HG03558 (cell line): ENCODE data around the gene MIEN1.
"Not testable (repeated sequence)": the region's sequence is repeated elsewhere in the genome, so short reads cannot be mapped to it uniquely, and the experiment has no call there.

ENCODE experiments used
- ATAC-seq: cut with Tn5 transposase; IDR thresholded peaks from one replicate; pipeline ENCODE4 v1.9.1; 2021; ENCODE audit warnings: moderate number of reproducible peaks; ENCODE audit not compliant: unreplicated experiment; ENCODE audit errors: extremely low read depth

Gene MIEN1

DNA sequence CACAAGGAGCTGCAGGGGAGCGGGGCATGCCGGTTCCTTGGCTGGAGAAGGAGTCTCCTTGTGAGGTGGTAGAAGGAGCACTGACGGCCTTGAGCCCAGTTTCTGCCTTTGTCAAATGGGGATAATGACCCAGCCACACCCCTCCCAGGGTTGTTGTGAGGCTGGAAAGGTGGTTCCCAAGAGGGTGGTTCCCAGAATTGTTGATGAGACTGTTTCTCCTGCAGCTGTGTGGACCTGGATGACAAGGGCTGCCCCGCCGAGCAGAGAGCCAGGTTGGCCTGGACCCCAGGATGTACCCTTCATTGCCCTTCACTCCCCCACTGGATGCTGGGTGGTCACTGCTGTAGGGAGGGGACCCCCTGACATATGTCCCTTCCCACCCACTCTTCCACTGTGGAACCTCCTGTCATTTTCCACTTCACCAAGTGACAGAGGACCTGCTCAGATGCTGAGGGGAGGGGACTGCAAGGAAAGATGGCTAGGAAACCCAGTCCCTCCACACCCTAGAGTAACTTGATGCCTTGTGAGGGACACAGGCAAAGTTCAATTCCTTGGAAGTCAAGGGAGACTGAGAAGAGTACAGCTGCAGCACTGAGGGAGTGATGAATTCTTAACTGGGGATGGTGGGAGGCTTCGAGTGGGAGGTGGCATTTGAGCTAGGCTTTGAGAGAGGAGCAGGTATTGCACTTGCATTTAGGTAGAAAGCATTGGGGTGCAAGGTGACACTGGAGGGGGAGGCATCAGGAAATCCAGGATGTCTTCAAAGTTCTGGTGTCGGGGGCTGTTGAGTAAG is 10.6 kb downstream of the MIEN1 start:
- ATAC-seq, result no peak

DNA sequence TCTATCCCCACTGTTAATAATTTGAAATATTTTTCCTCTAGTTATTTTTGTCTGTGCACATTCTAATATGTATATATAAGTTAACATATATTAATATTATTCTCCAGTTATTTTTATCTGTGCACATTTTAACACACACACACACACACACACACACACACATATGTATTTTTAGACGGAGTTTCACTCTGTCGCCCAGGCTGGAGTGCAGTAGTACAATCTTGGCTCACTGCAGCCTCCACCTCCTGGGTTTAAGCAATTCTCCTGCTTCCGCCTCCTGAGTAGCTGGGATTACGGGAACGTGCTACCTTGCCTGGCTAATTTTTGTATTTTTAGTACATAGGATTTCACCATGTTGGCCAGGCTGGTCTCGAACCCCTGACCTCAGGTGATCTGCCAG is 12.7 kb downstream of the MIEN1 start:
- no peak for ATAC-seq

DNA sequence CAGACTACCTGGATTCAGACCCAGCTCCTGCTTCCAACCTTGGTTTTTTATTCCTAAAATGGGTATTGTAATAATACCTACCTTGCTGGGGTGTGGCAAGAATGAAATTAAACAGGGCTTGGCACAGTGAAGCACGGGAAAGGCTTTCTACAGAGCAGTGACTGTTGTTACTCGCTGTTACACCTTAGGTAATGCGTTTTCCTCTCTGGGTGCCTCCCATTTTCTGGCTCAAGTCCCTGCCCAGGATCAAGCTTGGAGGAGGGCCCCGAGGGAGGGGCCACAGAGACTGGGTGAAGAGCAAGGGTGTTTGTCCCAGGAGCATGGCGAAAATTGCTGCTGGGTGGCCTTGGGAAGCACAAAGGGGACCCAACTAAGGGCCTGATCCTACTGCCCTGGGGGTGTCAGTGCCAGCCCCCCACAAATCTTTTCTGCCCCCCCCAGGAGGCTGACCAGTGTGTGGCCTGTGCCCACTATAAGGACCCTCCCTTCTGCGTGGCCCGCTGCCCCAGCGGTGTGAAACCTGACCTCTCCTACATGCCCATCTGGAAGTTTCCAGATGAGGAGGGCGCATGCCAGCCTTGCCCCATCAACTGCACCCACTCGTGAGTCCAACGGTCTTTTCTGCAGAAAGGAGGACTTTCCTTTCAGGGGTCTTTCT is 13.3 kb downstream of the MIEN1 start:
- ATAC-seq, result no peak

DNA sequence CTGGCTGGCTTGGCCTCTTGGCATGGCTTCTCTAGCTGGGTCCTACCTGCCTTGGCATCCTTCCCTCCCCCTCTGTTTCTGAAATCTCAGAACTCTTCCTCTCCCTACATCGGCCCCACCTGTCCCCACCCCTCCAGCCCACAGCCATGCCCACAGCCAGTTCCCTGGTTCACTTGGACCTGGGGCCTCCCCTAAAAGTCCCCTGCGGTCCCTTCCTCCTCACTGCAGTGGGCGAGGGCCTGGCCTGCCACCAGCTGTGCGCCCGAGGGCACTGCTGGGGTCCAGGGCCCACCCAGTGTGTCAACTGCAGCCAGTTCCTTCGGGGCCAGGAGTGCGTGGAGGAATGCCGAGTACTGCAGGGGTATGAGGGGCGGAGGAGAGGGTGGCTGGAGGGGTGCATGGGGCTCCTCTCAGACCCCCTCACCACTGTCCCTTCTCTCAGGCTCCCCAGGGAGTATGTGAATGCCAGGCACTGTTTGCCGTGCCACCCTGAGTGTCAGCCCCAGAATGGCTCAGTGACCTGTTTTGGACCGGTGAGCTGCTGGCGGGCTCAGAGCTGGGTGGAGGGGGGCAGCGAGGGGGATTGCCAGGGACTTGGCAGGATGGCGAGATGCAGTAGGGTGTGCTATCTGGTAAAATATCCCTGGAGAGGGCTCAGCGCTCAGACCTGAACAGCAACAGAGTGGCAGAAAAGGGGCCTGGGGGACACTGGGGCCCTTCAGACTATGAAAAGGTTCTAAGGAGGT is 14.1 kb downstream of the MIEN1 start:
- ATAC-seq, result no peak

DNA sequence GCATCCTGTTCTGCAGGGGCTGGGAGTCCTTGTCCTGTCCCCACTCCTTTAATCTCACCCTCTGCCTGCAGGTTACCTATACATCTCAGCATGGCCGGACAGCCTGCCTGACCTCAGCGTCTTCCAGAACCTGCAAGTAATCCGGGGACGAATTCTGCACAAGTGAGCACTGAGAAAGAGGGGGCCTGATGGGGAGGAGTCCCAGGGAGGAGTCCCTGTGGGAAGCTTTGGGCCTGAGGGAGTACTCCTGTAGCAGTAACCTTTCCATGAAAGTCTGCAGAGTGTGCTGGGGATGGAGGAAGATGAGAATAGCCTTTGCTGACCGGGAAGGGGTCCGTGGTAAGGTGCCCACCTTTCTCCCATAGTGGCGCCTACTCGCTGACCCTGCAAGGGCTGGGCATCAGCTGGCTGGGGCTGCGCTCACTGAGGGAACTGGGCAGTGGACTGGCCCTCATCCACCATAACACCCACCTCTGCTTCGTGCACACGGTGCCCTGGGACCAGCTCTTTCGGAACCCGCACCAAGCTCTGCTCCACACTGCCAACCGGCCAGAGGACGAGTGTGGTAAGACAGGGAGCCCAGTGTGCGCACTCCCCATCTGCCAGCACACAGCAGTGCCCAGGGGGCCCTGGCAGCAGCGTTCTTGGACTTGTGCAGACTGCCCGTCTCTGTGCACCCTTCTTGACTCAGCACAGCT is 14.8 kb downstream of the MIEN1 start:
- no peak for ATAC-seq

- ATAC-seq, result no peak
Measured at GRCh38 chr17:39714234-39714633, 16.1 kb downstream of the MIEN1 start.

DNA sequence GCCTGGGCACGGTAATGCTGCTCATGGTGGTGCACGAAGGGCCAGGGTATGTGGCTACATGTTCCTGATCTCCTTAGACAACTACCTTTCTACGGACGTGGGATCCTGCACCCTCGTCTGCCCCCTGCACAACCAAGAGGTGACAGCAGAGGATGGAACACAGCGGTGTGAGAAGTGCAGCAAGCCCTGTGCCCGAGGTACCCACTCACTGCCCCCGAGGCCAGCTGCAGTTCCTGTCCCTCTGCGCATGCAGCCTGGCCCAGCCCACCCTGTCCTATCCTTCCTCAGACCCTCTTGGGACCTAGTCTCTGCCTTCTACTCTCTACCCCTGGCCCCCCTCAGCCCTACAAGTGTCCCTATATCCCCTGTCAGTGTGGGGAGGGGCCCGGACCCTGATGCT is 18.5 kb downstream of the MIEN1 start:
- no peak for ATAC-seq

- not testable (repeated sequence) for ATAC-seq
Measured at GRCh38 chr17:39711071-39711470, 19.3 kb downstream of the MIEN1 start.

- no peak for ATAC-seq
Measured at GRCh38 chr17:39709998-39710964, 20.1 kb downstream of the MIEN1 start.

DNA sequence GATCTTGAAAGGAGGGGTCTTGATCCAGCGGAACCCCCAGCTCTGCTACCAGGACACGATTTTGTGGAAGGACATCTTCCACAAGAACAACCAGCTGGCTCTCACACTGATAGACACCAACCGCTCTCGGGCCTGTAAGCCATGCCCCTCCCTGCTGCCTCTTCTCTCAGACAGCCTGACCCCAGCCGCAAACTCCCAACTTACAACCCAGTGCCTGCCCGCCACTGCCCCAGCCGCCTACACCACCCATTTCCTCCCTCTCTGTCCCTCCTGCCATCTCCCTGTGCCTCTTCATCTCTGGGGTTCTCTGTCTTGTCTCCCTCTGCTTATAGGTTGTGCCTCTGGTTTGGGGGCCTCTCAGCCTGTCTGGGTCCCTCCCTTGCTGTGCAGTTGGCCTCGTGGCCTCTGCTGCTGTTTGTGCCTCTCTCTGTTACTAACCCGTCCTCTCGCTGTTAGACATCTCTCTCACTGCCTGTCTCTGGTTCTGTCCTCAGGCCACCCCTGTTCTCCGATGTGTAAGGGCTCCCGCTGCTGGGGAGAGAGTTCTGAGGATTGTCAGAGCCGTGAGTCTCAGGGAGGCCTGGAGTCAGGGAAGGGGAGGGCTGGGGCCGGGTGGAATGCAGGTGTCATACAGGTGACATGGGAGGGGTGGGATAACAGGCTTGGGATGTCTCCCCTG is 20.9 kb downstream of the MIEN1 start:
- ATAC-seq, result no peak

DNA sequence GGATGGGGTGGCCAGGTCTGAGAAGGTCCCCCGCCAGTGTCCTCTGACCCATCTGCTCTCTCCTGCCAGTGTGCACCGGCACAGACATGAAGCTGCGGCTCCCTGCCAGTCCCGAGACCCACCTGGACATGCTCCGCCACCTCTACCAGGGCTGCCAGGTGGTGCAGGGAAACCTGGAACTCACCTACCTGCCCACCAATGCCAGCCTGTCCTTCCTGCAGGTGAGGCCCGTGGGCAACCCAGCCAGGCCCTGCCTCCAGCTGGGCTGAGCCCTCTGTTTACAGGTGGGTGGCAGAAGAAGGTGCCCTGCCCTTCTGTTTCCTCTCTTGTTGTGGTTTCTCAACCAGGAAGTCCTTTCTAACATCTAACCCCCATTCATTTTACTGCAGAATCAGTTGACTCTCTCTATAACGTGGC is 23.4 kb downstream of the MIEN1 start:
- no peak for ATAC-seq

- no peak for ATAC-seq
Measured at GRCh38 chr17:39706383-39706782, 23.9 kb downstream of the MIEN1 start.

DNA sequence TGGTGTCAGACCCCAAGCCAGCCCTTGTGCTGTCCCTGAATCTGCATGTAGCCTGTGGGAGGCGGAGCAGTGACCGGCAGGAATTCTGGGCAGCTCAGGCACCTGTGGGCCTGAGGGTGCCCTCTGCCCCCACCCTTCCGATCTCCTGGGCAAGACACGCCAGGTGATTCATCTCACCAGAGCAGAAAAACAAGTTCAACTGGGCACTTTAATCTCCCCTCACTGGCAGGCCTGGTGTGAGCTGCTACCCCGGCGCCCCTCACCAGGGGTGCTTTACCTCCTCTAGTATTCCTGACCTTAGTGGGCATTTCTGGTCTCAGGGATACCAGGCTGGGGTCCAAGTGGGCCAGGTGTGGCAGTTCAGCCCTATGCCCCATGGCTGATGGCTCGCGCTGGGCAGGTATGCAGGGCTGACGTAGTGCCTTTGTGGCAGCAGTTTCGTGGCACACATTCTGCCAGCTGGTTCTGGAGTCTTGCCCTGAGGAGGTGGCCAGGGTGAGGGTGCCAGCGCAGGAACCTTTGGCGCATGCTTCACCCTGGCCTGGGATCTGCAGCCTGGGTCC is 24.5 kb downstream of the MIEN1 start:
- ATAC-seq, result no peak

- ATAC-seq, result no peak
Measured at GRCh38 chr17:39704821-39705551, 25.3 kb downstream of the MIEN1 start.

- ATAC-seq, result no peak
Measured at GRCh38 chr17:39703913-39704312, 26.4 kb downstream of the MIEN1 start.

DNA sequence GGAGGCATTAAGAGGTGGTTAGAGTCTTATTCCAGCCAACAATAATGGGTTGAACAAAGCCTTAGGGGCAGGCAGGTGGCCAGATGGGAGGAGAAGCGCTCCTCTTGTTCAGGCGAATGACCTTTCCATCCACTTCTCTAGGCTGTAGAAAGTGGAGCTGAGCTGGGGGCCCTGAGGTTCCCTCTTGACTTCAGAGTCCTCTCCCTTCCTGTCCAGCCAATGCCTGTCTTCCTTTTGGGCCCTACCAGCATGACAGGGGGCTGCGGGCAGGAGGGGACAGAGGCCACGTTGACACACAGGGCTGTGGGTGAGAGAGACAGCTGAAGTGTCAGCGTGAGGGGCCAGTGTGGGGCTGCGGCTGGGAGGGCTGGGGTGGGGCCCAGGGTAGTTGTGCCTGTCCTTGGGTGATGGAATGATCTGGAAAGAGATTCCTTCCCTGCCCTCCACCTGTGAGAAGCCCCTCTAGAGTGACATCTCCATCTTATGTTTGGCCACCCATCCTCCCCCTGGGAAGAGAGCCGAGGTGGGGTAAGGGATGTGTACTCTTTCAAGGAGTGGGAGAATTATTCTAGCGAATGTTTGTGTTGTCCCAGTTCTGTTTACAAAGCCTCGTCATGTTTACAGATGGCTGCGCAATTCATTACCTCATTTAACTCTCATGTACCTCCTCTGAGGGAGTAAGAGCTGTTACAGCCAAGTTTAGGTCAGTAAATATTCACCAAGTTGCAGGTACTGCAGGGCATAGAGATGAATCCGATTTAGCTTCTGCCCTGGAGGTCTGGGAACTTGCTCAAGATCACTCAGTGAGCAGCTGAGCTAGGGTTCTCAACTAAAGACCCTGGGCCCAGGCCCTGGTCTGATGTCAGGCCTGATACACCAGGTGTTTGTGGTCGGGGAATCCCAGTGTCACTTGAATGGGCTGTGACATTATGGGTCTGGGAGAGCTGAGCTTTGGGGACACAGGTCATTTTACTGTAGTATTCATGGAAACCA is 27.1 kb downstream of the MIEN1 start:
- no peak for ATAC-seq
